ENCODE results near the gene FOXJ1. TPM values are rescaled to one million over a fixed set of nuclear protein-coding genes. Genes with fewer than 3 reads are reported as not detected.

Gene FOXJ1
- total RNA-seq, 1 experiment from 2014 or later, result 0.26 TPM

DNA sequence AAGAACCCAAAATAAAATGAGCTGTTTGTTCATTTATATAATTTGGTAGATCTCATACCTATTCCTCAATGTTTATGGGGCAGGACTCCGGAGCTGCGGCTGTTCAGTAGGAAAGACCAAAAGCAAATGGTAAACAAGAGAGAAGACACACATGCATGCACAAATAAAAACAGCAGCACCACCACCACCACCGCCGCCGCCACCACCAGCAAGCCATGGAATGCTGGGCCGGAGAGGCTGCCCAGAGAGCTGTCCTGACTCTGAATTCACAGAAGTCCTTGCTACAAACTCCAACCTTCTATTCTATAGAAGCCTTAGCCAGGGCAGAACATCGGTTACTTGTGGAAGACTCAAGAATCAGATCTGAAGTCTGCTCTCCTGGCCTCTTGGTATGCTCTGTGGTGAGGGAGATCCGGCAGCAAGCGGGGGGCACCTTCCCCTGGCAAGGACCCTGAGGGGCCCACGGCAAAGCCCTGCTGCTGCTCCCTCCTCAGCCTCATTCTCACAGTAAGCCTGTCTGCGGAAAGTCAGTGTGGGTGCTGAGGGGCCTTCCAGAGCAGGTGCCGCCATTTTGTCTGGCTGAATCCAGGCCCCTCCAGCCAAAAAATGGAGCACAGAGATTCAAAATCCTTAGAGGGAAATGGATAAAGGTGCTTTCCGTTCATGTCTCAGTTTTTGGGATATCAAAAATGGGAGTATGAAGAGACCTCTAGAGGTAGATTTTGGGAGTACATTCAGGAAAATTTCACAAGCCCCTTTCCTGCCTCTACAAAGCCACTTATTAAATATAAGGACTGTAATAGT, 6.4 kb upstream of the FOXJ1 start:
- Histone ChIP-seq H3F3A (ENCODE audit: low read length, unreplicated experiment) (no peaks in the 10 kb centered on the region), H3K4me3 (ENCODE audit: low read length) (no peak overlapping the region), H3K9ac (ENCODE audit: low read length) (no peak overlapping the region), H2AFZ (ENCODE audit: low read length) (peak overlapping the region; percentile 79), H3K27me3 (ENCODE audit: low read length) (no peaks in the 10 kb centered on the region), H3K4me1 (ENCODE audit: insufficient read depth, low read length) (peaks cover 13% of the 10 kb centered on the region), H3K79me2 (ENCODE audit: low read length) (no peaks in the 10 kb centered on the region), H4K20me1 (ENCODE audit: low read length) (no peaks in the 10 kb centered on the region), H3K36me3 (ENCODE audit: low read depth, low read length) (no peaks in the 10 kb centered on the region), H3K9me2 (replicated peaks; ENCODE audit: low read length) (no peaks in the 10 kb centered on the region), H3K27ac (ENCODE audit: low read length) (no peak overlapping the region), H3K4me2 (ENCODE audit: low read length) (no peak overlapping the region), H3K9me3 (ENCODE audit: low read length) (no peaks in the 10 kb centered on the region)
- intact Hi-C loops (cut with micrococcal nuclease), result loop anchor here (1.0 kb wide), 1 partner anchor 26 kb away; no protein-coding TSS in a partner anchor
- peak; percentile 39 for ATAC-seq
- peak; percentile 78 for DNase-seq
- no peak for TF ChIP-seq EZH2phosphoT487 (IDR thresholded peaks at IDR 0.05; ENCODE audit: borderline replicate concordance, low read length)
- TF ChIP-seq, protein P1, sequence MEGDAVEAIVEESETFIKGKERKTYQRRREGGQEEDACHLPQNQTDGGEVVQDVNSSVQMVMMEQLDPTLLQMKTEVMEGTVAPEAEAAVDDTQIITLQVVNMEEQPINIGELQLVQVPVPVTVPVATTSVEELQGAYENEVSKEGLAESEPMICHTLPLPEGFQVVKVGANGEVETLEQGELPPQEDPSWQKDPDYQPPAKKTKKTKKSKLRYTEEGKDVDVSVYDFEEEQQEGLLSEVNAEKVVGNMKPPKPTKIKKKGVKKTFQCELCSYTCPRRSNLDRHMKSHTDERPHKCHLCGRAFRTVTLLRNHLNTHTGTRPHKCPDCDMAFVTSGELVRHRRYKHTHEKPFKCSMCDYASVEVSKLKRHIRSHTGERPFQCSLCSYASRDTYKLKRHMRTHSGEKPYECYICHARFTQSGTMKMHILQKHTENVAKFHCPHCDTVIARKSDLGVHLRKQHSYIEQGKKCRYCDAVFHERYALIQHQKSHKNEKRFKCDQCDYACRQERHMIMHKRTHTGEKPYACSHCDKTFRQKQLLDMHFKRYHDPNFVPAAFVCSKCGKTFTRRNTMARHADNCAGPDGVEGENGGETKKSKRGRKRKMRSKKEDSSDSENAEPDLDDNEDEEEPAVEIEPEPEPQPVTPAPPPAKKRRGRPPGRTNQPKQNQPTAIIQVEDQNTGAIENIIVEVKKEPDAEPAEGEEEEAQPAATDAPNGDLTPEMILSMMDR (conservative IDR thresholded peaks at IDR 0.05; ENCODE audit: low read depth, low read length), result peak; percentile 82
- ChIA-PET POLR2A (ENCODE audit: unreplicated experiment) (no interaction called here), CTCF (no interaction called here)
- no TSS peak for BruUV-seq (replicated peaks)

DNA sequence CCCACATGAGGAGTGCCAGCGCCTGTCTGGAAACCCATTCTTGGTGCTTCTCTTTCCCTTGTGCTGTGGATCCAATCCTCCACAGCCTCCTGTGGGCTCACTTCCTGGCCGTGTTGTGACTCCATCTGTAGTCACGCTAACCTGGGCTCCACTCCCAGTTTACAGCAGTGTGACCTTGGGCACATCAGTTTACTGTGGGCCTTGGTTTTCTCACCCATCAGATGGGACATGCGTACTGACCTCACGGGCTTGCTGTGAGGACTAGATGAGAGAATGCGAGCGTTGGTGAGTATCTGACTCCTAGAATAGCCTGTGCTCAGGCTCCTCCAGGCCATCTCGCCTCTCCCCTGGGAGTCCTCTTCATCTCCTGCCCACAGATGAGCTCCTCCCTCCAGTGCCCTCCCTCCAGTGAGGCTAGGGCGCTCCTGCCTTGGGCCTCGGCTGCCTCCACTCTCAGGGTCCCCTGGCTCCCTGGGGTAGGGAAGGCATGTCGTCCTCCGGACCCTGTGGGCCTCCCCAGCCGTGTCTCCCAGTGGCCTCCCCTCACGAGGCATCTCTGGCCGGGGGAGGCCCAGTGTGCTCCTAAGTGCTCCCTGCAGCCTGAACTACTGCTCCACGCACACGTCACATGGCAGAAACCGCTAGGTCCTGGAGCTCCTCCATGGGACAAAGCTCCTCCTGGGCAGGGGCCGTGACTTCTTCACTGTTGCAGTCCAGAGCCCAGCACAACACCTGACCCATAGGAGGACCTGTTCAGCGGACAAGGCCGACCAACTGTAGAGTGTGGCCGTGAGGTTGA, 5.2 kb upstream of the FOXJ1 start:
- TF ChIP-seq EZH2phosphoT487 (IDR thresholded peaks at IDR 0.05; ENCODE audit: borderline replicate concordance, low read length) (no peak), EZH2 (IDR thresholded peaks at IDR 0.05; ENCODE audit: low read length, unreplicated experiment) (no peak)
- TF ChIP-seq, protein P1 (conservative IDR thresholded peaks at IDR 0.05; ENCODE audit: low read depth, low read length), result no peak
- Histone ChIP-seq H3K9me2 (replicated peaks; ENCODE audit: low read length) (no peaks in the 10 kb centered on the region), H3K36me3 (ENCODE audit: low read depth, low read length) (no peaks in the 10 kb centered on the region), H3F3A (ENCODE audit: low read length, unreplicated experiment) (no peaks in the 10 kb centered on the region), H3K4me3 (ENCODE audit: low read length) (no peak overlapping the region), H3K9me3 (ENCODE audit: low read length) (no peaks in the 10 kb centered on the region), H2AFZ (ENCODE audit: low read length) (no peak overlapping the region), H3K4me1 (ENCODE audit: insufficient read depth, low read length) (peaks cover 19% of the 10 kb centered on the region), H3K79me2 (ENCODE audit: low read length) (no peaks in the 10 kb centered on the region), H3K27ac (ENCODE audit: low read length) (no peak overlapping the region), H3K27me3 (ENCODE audit: low read length) (no peaks in the 10 kb centered on the region), H3K4me2 (ENCODE audit: low read length) (no peak overlapping the region), H4K20me1 (ENCODE audit: low read length) (no peaks in the 10 kb centered on the region), H3K9ac (ENCODE audit: low read length) (no peak overlapping the region)
- DNase-seq (peak; percentile 39), ATAC-seq (peak; percentile 5; the same call in 1 of the 2 replicates)
- BruUV-seq (replicated peaks), result no TSS peak
- intact Hi-C loops (cut with micrococcal nuclease), result no loop called here
- POLR2A ChIA-PET (ENCODE audit: unreplicated experiment), result no interaction called here
- CTCF ChIA-PET, result no interaction called here

Measured in PC-3 (cell line).